Endothelial cell of umbilical vein (primary cell): ENCODE data around the gene CMTM4. TPM values are rescaled to one million over a fixed set of nuclear protein-coding genes. Genes with fewer than 3 reads are reported as not detected.

ENCODE experiments used
- BruUV-seq: library from RNA; stranded (reverse); fragments of 400-500 nt; replicated peaks from 2 replicates; lab custom pipeline; 2021; lab: Mats Ljungman, UMichigan
- CTCF ChIA-PET: fragments of 300-600, 350-600 bp; sonication (Branson Sonifier 250); formaldehyde crosslinking; loops from one replicate; lab custom pipeline; 2021; ENCODE audit warnings: antibody characterized with exemption, inconsistent platforms; lab: Charles Lee
- POLR2A ChIA-PET: fragments of 300-600, 350-600 bp; sonication (Branson Sonifier 250); formaldehyde crosslinking; loops from one replicate; lab custom pipeline; 2021; ENCODE audit warnings: antibody characterized with exemption, inconsistent platforms; lab: Charles Lee
- DNase-seq: peaks from one replicate; pipeline ENCODE4 v3.0.0-alpha.2; 2011; ENCODE audit warnings: low read depth, low spot score
- FAIRE-seq: peaks from 2 replicates; lab custom pipeline; 2011; peaks lifted over from hg19 to GRCh38; lab: Jason Lieb, UNC
- H2AFZ ChIP-seq: 2 replicates; pipeline ENCODE4 v1.6.0; 2012; ENCODE audit warnings: low read depth, low read length, control low read depth, inconsistent platforms
- H3K27ac ChIP-seq: 2 replicates; pipeline ENCODE4 v1.5.1; 2011; ENCODE audit warnings: low read depth, mild to moderate bottlenecking, control low read depth, low read length, moderate library complexity; ENCODE audit not compliant: insufficient read depth
- H3K27me3 ChIP-seq, 2 experiments: 2 replicates each; pipeline versions ENCODE4 v1.6.0 to v1.6.1; 2011; ENCODE audit warnings: low read length in 2 of 2, mixed read lengths in 1 of 2; ENCODE audit not compliant: control insufficient read depth in 2 of 2, insufficient read depth in 2 of 2
- H3K36me3 ChIP-seq, 2 experiments: 2 replicates in 1 of 2; 3 replicates in 1 of 2; pipeline ENCODE4 v1.5.1; 2011; ENCODE audit warnings: low read length in 2 of 2, mild to moderate bottlenecking in 1 of 2, moderate library complexity in 1 of 2; ENCODE audit not compliant: control insufficient read depth in 2 of 2, insufficient read depth in 2 of 2; ENCODE audit errors: extremely low read depth in 1 of 2
- H3K4me1 ChIP-seq: 3 replicates; pipeline ENCODE4 v1.5.1; 2011; ENCODE audit warnings: mild to moderate bottlenecking, low read length; ENCODE audit not compliant: control insufficient read depth, insufficient read depth; ENCODE audit errors: extremely low read depth
- H3K4me2 ChIP-seq: 2 replicates; pipeline ENCODE4 v1.6.1; 2011; ENCODE audit warnings: low read length, control low read depth, mixed read lengths; ENCODE audit not compliant: insufficient read depth
- H3K4me3 ChIP-seq, 3 experiments: fragments of 200-600 bp in 1 of 3; sonication (generic), shearing (Covaris generic) in 1 of 3; replicated peaks in 1 of 3; 2 replicates each; pipeline ENCODE4 v1.5.1; 2011 to 2016; ENCODE audit warnings: control low read depth in 3 of 3, low read length in 3 of 3, mild to moderate bottlenecking in 2 of 3, inconsistent platforms in 1 of 3, low read depth in 1 of 3, moderate library complexity in 1 of 3; ENCODE audit not compliant: insufficient read depth in 1 of 3
- H3K79me2 ChIP-seq: 2 replicates; pipeline ENCODE4 v1.6.0; 2012; ENCODE audit warnings: low read length, inconsistent platforms; ENCODE audit not compliant: control insufficient read depth, insufficient read depth
- H3K9ac ChIP-seq: replicated peaks from 2 replicates; pipeline ENCODE3; 2011; ENCODE audit warnings: low read length, control low read depth; ENCODE audit not compliant: insufficient read depth; ENCODE audit errors: extremely low read depth
- H3K9me1 ChIP-seq: replicated peaks from 3 replicates; pipeline ENCODE4 v1.6.0; 2011; ENCODE audit warnings: mild to moderate bottlenecking, low read length; ENCODE audit not compliant: control insufficient read depth, insufficient read depth; ENCODE audit errors: extremely low read depth
- H3K9me3 ChIP-seq: replicated peaks from 2 replicates; pipeline ENCODE4 v1.5.1; 2012; ENCODE audit warnings: low read length, inconsistent platforms; ENCODE audit not compliant: control insufficient read depth, insufficient read depth
- H4K20me1 ChIP-seq: replicated peaks from 2 replicates; pipeline ENCODE3; 2011; ENCODE audit warnings: mild to moderate bottlenecking, low read length; ENCODE audit not compliant: control insufficient read depth, insufficient read depth; ENCODE audit errors: extremely low read depth
- CTCF ChIP-seq, 2 donors: IDR thresholded peaks; 1 replicate in 1 of 2; 2 replicates in 1 of 2; pipeline ENCODE4 v1.5.1; 2011; ENCODE audit warnings: low read length in 2 of 2, mild to moderate bottlenecking in 2 of 2, moderate library complexity in 2 of 2, control low read depth in 1 of 2, inconsistent platforms in 1 of 2, low read depth in 1 of 2; ENCODE audit not compliant: insufficient read depth in 1 of 2; ENCODE audit errors: extremely low read depth in 1 of 2
- EZH2 ChIP-seq: IDR thresholded peaks from 2 replicates; pipeline ENCODE4 v1.6.1; 2012; ENCODE audit warnings: borderline replicate concordance, low read depth, mild to moderate bottlenecking, moderate library complexity, low read length, inconsistent platforms; ENCODE audit not compliant: severe bottlenecking
- FOS ChIP-seq: IDR thresholded peaks from 2 replicates; pipeline ENCODE4 v1.6.1; 2011; ENCODE audit warnings: mild to moderate bottlenecking, low read length, moderate library complexity, borderline replicate concordance; ENCODE audit not compliant: insufficient read depth
- GATA2 ChIP-seq: IDR thresholded peaks from 2 replicates; pipeline ENCODE4 v1.7.0; 2011; ENCODE audit warnings: low read depth, mild to moderate bottlenecking, moderate library complexity, mixed read lengths, low read length; ENCODE audit not compliant: insufficient read length, insufficient read depth
- JUN ChIP-seq: IDR thresholded peaks from 2 replicates; pipeline ENCODE4 v1.6.1; 2011; ENCODE audit warnings: borderline replicate concordance, low read depth; ENCODE audit not compliant: insufficient read length, insufficient read depth
- MAX ChIP-seq: IDR thresholded peaks from 2 replicates; pipeline ENCODE4 v1.6.1; 2011; ENCODE audit not compliant: insufficient read depth, insufficient read length
- MYC ChIP-seq: IDR thresholded peaks from one replicate; pipeline ENCODE4 v1.6.1; 2011; ENCODE audit warnings: mild to moderate bottlenecking, low read depth, low read length
- POLR2A ChIP-seq: IDR thresholded peaks from 2 replicates; pipeline ENCODE4 v1.6.1; 2012; ENCODE audit warnings: low read depth, mild to moderate bottlenecking, control low read depth, low read length
- POLR2AphosphoS5 ChIP-seq: IDR thresholded peaks from 2 replicates; pipeline ENCODE4 v1.6.1; 2012; ENCODE audit warnings: low read depth, mild to moderate bottlenecking, control low read depth, low read length, moderate library complexity; ENCODE audit not compliant: insufficient read depth
- dilution Hi-C: fragments of 300-500 bp; cut with MboI; formaldehyde crosslinking; loops from one replicate; pipeline ENCODE4 v1.15.0; 2019; ENCODE audit warnings: low sequenced_read_pairs; ENCODE audit not compliant: extremely low pct_ligation_motif_present
- intact Hi-C: fragments of 100-400 bp; cut with micrococcal nuclease; formaldehyde crosslinking; loops from one replicate; pipeline ENCODE4 v1.10.0; 2022
- polyA plus RNA-seq, 4 experiments: library from polyadenylated mRNA; depleted of rRNA in 3 of 4; stranded (reverse) in 3 of 4; unstranded in 1 of 4; fragments of >200 nt; gene quantifications; 2 replicates each; pipeline versions ENCODE4 v1.2.1 to v1.2.3, GENCODE V29; 2011 to 2012; ENCODE audit warnings: missing spikeins in 1 of 4
- total RNA-seq: library from RNA; stranded (reverse); gene quantifications from 2 replicates; pipeline ENCODE4 v1.2.3, GENCODE V29; 2021

Gene CMTM4
- total and polyA plus RNA-seq, 2 donors (not counting 3 experiments of a cell fraction or from before 2014, with no cell fraction given): 9.0 to 10.7 TPM

GRCh38 chr16:66658860-66659190 lies 37.7 kb downstream of the CMTM4 start:
- Histone ChIP-seq H3K9ac (no peak overlapping the region), H3K4me1 (peaks cover 25% of the 10 kb centered on the region), H3K79me2 (no peaks in the 10 kb centered on the region), H3K4me2 (no peak overlapping the region), H3K27ac (no peak overlapping the region), H4K20me1 (no peaks in the 10 kb centered on the region), H3K9me3 (no peaks in the 10 kb centered on the region), H3K9me1 (no peaks in the 10 kb centered on the region), H3K36me3 (no peaks in the 10 kb centered on the region), H3K4me3 (no peak overlapping the region), H2AFZ (no peak overlapping the region), H3K27me3 (no peaks in the 10 kb centered on the region)
- dilution Hi-C loops (no loop called here), intact Hi-C loops (no loop called here)
- no TSS peak for BruUV-seq
- POLR2A ChIA-PET: no interaction called here
- CTCF ChIA-PET: interaction anchor here (0.7 to 1.9 kb wide), 4 partner anchors 8 to 209 kb away, joined by 3 to 8 read pairs (median 5); no protein-coding TSS in a partner anchor
- no peak for FAIRE-seq
- TF ChIP-seq POLR2AphosphoS5: no peak
- no peak for TF ChIP-seq FOS
- TF ChIP-seq EZH2: no peak
- TF ChIP-seq MAX: no peak
- TF ChIP-seq JUN: no peak
- no peak for TF ChIP-seq MYC
- no peak for TF ChIP-seq POLR2A
- TF ChIP-seq GATA2: no peak
- no peak for TF ChIP-seq CTCF (IDR thresholded peaks at IDR 0.05; ENCODE audit: extremely low read depth in 1 of 2, insufficient read depth in 1 of 2, low read depth in 1 of 2, low read length in 2 of 2)
- DNase-seq: no peak
